Measurements from ENCODE around the gene SLC13A2. TPM values are rescaled to one million over a fixed set of nuclear protein-coding genes. Genes with fewer than 3 reads are reported as not detected.

SLC13A2 gene
- total and polyA plus RNA-seq, 2 donors (not counting 3 experiments of a cell fraction or from before 2014, with no cell fraction given): not detected

- Histone ChIP-seq H3K4me3 (replicated peaks in 1 of 3; ENCODE audit: insufficient read depth in 1 of 3, low read depth in 1 of 3, low read length in 3 of 3) (no peak overlapping the region), H3K9me3 (replicated peaks; ENCODE audit: control insufficient read depth, insufficient read depth, low read length) (no peaks in the 10 kb centered on the region), H3K27me3 (ENCODE audit: control insufficient read depth in 2 of 2, insufficient read depth in 2 of 2, low read length in 2 of 2) (peaks cover 0 to 2% of the 10 kb centered on the region in 2 experiments), H3K4me1 (ENCODE audit: control insufficient read depth, extremely low read depth, insufficient read depth, low read length) (no peaks in the 10 kb centered on the region), H4K20me1 (replicated peaks; ENCODE audit: control insufficient read depth, extremely low read depth, insufficient read depth, low read length) (no peaks in the 10 kb centered on the region), H3K9ac (replicated peaks; ENCODE audit: extremely low read depth, insufficient read depth, low read length) (no peak overlapping the region), H3K4me2 (ENCODE audit: insufficient read depth, low read length) (no peak overlapping the region), H3K27ac (ENCODE audit: insufficient read depth, low read depth, low read length) (no peak overlapping the region), H3K9me1 (replicated peaks; ENCODE audit: control insufficient read depth, extremely low read depth, insufficient read depth, low read length) (no peaks in the 10 kb centered on the region), H2AFZ (ENCODE audit: low read depth, low read length) (no peak overlapping the region), H3K79me2 (ENCODE audit: control insufficient read depth, insufficient read depth, low read length) (no peaks in the 10 kb centered on the region), H3K36me3 (ENCODE audit: control insufficient read depth in 2 of 2, extremely low read depth in 1 of 2, insufficient read depth in 2 of 2, low read length in 2 of 2) (no peaks in the 10 kb centered on the region)
- TF ChIP-seq POLR2AphosphoS5 (IDR thresholded peaks at IDR 0.05; ENCODE audit: insufficient read depth, low read depth, low read length): no peak
- no peak for TF ChIP-seq MYC (IDR thresholded peaks at IDR 0.05; ENCODE audit: low read depth, low read length)
- no peak for TF ChIP-seq POLR2A (IDR thresholded peaks at IDR 0.05; ENCODE audit: low read depth, low read length)
- TF ChIP-seq FOS (IDR thresholded peaks at IDR 0.05; ENCODE audit: borderline replicate concordance, insufficient read depth, low read length): no peak
- TF ChIP-seq, protein P1, sequence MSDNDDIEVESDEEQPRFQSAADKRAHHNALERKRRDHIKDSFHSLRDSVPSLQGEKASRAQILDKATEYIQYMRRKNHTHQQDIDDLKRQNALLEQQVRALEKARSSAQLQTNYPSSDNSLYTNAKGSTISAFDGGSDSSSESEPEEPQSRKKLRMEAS (IDR thresholded peaks at IDR 0.05; ENCODE audit: insufficient read depth, insufficient read length): no peak
- no peak for TF ChIP-seq CTCF (IDR thresholded peaks at IDR 0.05; ENCODE audit: extremely low read depth in 1 of 2, insufficient read depth in 1 of 2, low read depth in 1 of 2, low read length in 2 of 2)
- no peak for TF ChIP-seq JUN (IDR thresholded peaks at IDR 0.05; ENCODE audit: borderline replicate concordance, insufficient read depth, insufficient read length, low read depth)
- ChIA-PET CTCF (no interaction called here), POLR2A (no interaction called here)
- dilution Hi-C loops (cut with MboI; ENCODE audit: extremely low pct_ligation_motif_present, low sequenced_read_pairs) (no loop called here), intact Hi-C loops (cut with micrococcal nuclease) (no loop called here)
- FAIRE-seq (no peak), DNase-seq (ENCODE audit: low read depth, low spot score) (no peak)
- no TSS peak for BruUV-seq (replicated peaks)
Measured at GRCh38 chr17:28533091-28533807, 59.8 kb downstream of the SLC13A2 start.
